IMR-90 (cell line): ENCODE data around the gene AFAP1L1.

Experiments
- BHLHE40 ChIP-seq: fragments of 150-350 bp; IDR thresholded peaks from 2 replicates; pipeline ENCODE4 v1.6.1; 2016; ENCODE audit warnings: mild to moderate bottlenecking, low read depth, low read length
- CEBPB ChIP-seq: IDR thresholded peaks from 2 replicates; pipeline ENCODE4 v1.6.1; 2012; ENCODE audit warnings: low read depth, low read length, improper control_type of control experiment
- CHD1 ChIP-seq: IDR thresholded peaks from 2 replicates; pipeline ENCODE4 v1.6.1; 2012; ENCODE audit warnings: low read depth, low read length, improper control_type of control experiment
- CTCF ChIP-seq: conservative IDR thresholded peaks from 2 replicates; pipeline ENCODE4 v1.5.1; 2012; ENCODE audit warnings: mild to moderate bottlenecking, low read depth, low read length, improper control_type of control experiment
- ELK1 ChIP-seq: fragments of 150-350 bp; IDR thresholded peaks from 2 replicates; pipeline ENCODE4 v1.6.1; 2016; ENCODE audit warnings: low read depth, mild to moderate bottlenecking, low read length, moderate library complexity, borderline replicate concordance
- FOS ChIP-seq: fragments of 150-350 bp; IDR thresholded peaks from 2 replicates; pipeline ENCODE4 v1.6.1; 2016; ENCODE audit warnings: low read depth, low read length
- MAFK ChIP-seq: IDR thresholded peaks from 2 replicates; pipeline ENCODE4 v1.6.1; 2012; ENCODE audit warnings: low read depth, low read length, improper control_type of control experiment
- MAZ ChIP-seq: IDR thresholded peaks from 2 replicates; pipeline ENCODE4 v1.6.1; 2012; ENCODE audit warnings: low read depth, mild to moderate bottlenecking, low read length, improper control_type of control experiment, moderate library complexity, borderline replicate concordance
- POLR2A ChIP-seq: IDR thresholded peaks from 2 replicates; pipeline ENCODE4 v1.6.1; 2012; ENCODE audit warnings: mild to moderate bottlenecking, low read depth, low read length
- RAD21 ChIP-seq: IDR thresholded peaks from 2 replicates; pipeline ENCODE4 v1.6.1; 2012; ENCODE audit warnings: low read length, improper control_type of control experiment
- RFX5 ChIP-seq: IDR thresholded peaks from 2 replicates; pipeline ENCODE4 v1.8.0; 2012; ENCODE audit warnings: low read depth, mild to moderate bottlenecking, low read length, moderate library complexity
- SMC3 ChIP-seq: fragments of 150-350 bp; IDR thresholded peaks from 2 replicates; pipeline ENCODE4 v1.6.1; 2016; ENCODE audit warnings: low read depth, mild to moderate bottlenecking, antibody characterized with exemption, low read length, moderate library complexity
- USF2 ChIP-seq: fragments of 150-350 bp; IDR thresholded peaks from 2 replicates; pipeline ENCODE4 v1.6.1; 2017; ENCODE audit warnings: mild to moderate bottlenecking, antibody characterized with exemption, low read length, low read depth

DNA sequence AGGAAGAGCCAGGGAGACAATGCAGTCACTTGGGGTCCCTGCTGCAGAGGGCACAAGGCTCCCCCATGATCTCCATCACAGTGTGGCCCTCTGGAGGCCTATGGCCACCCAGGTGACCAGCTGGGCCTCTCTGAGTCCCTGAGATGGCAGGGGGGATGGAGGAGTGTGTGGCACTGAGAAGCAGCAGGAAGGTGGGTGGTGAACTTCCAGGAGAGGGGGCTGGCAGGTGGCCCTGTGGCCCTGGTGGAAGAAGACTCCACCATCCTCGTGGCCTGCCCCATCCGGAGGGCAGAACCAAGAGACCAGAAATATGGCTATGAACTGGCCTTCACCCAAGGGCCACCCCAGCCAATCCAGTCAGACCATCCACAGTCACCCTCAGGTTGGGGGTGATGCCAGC is 31.7 kb upstream of the AFAP1L1 start:
- TF ChIP-seq POLR2A = no peak
- TF ChIP-seq CTCF = no peak
- no peak for TF ChIP-seq CEBPB
- no peak for TF ChIP-seq FOS
- TF ChIP-seq RAD21 = no peak
- TF ChIP-seq SMC3 = no peak
- TF ChIP-seq BHLHE40 = no peak
- no peak for TF ChIP-seq USF2
- TF ChIP-seq ELK1 = no peak
- TF ChIP-seq MAFK = no peak
- TF ChIP-seq CHD1 = no peak
- TF ChIP-seq MAZ = no peak
- no peak for TF ChIP-seq RFX5
